Measurements from ENCODE around the gene KCP. TPM values are rescaled to one million over a fixed set of nuclear protein-coding genes. Genes with fewer than 3 reads are reported as not detected.

KCP gene
- total RNA-seq, 1 experiment from 2014 or later, result 1.6 TPM

GRCh38 chr7:128869138-128869943, 41.2 kb downstream of the KCP start:
- H3K9me3 ChIP-seq (ENCODE audit: control insufficient read depth in 1 of 2, insufficient read depth in 1 of 2, low read depth in 1 of 2, low read length in 2 of 2), result no peaks in the 10 kb centered on the region
- peak overlapping the region; percentile 58 for H3K27ac ChIP-seq (ENCODE audit: low read depth, low read length)
- peak overlapping the region; percentile 48 to 66 for H3K4me3 ChIP-seq (replicated peaks in 1 of 2; ENCODE audit: low read depth in 1 of 2, low read length in 2 of 2)
- no peak for DNase-seq (ENCODE audit: low read depth, low spot score)
- peak; percentile 72 for ATAC-seq
- TF ChIP-seq POLR2AphosphoS5 (IDR thresholded peaks at IDR 0.05; ENCODE audit: low read depth, low read length) (peak; percentile 36; the same call in 1 of the 2 replicates), FOSL1 (IDR thresholded peaks at IDR 0.05; ENCODE audit: low read depth) (no peak), EZH2phosphoT487 (IDR thresholded peaks at IDR 0.05; ENCODE audit: borderline replicate concordance) (no peak), ZFX (IDR thresholded peaks at IDR 0.05) (peak; percentile 89; the same call in 1 of the 2 replicates), CTCF (IDR thresholded peaks at IDR 0.05 in 2 of 3, conservative IDR thresholded peaks at IDR 0.05 in 1 of 3; ENCODE audit: borderline replicate concordance in 1 of 3, insufficient read depth in 1 of 3, low read depth in 2 of 3, low read length in 2 of 3) (no peak), YY1 (IDR thresholded peaks at IDR 0.05; ENCODE audit: extremely low read depth, insufficient replicate concordance, low read depth, low read length) (no peak), SP1 (IDR thresholded peaks at IDR 0.05; ENCODE audit: low read depth) (no peak), MAX (IDR thresholded peaks at IDR 0.05) (no peak), ZBTB33 (IDR thresholded peaks at IDR 0.05; ENCODE audit: extremely low read depth, insufficient replicate concordance, low read length) (no peak), JUND (IDR thresholded peaks at IDR 0.05) (no peak), TCF7L2 (IDR thresholded peaks at IDR 0.05; ENCODE audit: borderline replicate concordance, extremely low read depth, insufficient read depth, insufficient read length) (peak; percentile 95)
- H3K79me2 ChIP-seq (ENCODE audit: insufficient read depth, low read length), result peaks cover 9% of the 10 kb centered on the region
- CTCF ChIA-PET, result interaction anchor here (0.7 to 0.9 kb wide), 2 partner anchors 15 to 57 kb away, joined by 3 read pairs; no protein-coding TSS in a partner anchor
- H3K4me1 ChIP-seq (ENCODE audit: control insufficient read depth in 1 of 2, insufficient read depth in 2 of 2, low read length in 2 of 2), result peaks cover 28 to 63% of the 10 kb centered on the region in 2 experiments
- no peaks in the 10 kb centered on the region for H3K9me2 ChIP-seq (ENCODE audit: insufficient read depth)
- RAD21 ChIA-PET (ENCODE audit: low non-redundant PET in 1 of 2, low total read pairs in 2 of 2, uncharacterized antibody in 2 of 2, unreplicated experiment in 2 of 2), result interaction anchor here in 1 of 2 experiments (0.6 kb wide), 1 partner anchor 164 kb away, joined by 4 read pairs; no protein-coding TSS in a partner anchor
- POLR2A ChIA-PET, result no interaction called here
- peak overlapping the region; percentile 63 for H3K9ac ChIP-seq (ENCODE audit: low read length)
- H3K4me2 ChIP-seq (ENCODE audit: low read length), result peak overlapping the region; percentile 98
- no TSS peak for BruUV-seq (replicated peaks)
- no peaks in the 10 kb centered on the region for H4K20me1 ChIP-seq (ENCODE audit: insufficient read depth)
- peaks cover 3 to 7% of the 10 kb centered on the region in 2 experiments; a peak in 2 of 4 replicates for H3K36me3 ChIP-seq (ENCODE audit: control insufficient read depth in 1 of 2, insufficient read depth in 2 of 2, low read length in 2 of 2)
- no peaks in the 10 kb centered on the region for H3K27me3 ChIP-seq (ENCODE audit: insufficient read depth, low read length)
- H2AFZ ChIP-seq (ENCODE audit: low read depth, low read length, poor library complexity, severe bottlenecking), result no peak overlapping the region
- intact Hi-C loops (cut with micrococcal nuclease), result no loop called here

Measured in HCT116 (cell line).